Measurements from ENCODE around the gene DEFB116.

DEFB116 gene, protein sequence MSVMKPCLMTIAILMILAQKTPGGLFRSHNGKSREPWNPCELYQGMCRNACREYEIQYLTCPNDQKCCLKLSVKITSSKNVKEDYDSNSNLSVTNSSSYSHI

GRCh38 chr20:31308535-31309162, at the start of gene DEFB116:
Gene DEFB116, minus strand, starts transcription at chr20:31308585. Its CDS starts 0 bp downstream, at chr20:31308585.
- no peak within 1 kb of the TSS for H3K27ac ChIP-seq (ENCODE audit: extremely low read depth, low read depth, low read length)
- H3K36me3 ChIP-seq (ENCODE audit: control insufficient read depth in 2 of 2, insufficient read depth in 1 of 2, low read length in 2 of 2) = no peaks in the 10 kb centered on the region
- no peak within 1 kb of the TSS for H3K4me3 ChIP-seq (ENCODE audit: low read depth, low read length)
- no peaks in the 10 kb centered on the region for H3K4me1 ChIP-seq (ENCODE audit: control insufficient read depth, insufficient read depth, low read length)
- POLR2A ChIA-PET = no interaction called here
- TF ChIP-seq GLI2 (tag by site-specific recombination; IDR thresholded peaks at IDR 0.05; ENCODE audit: borderline replicate concordance, low read depth) (no peak), ZNF223 (tag by site-specific recombination; IDR thresholded peaks at IDR 0.05) (no peak), ZNF202 (tag by site-specific recombination; IDR thresholded peaks at IDR 0.05; ENCODE audit: borderline replicate concordance) (no peak), ZNF157 (tag by site-specific recombination; IDR thresholded peaks at IDR 0.05) (no peak), FEZF1 (tag by site-specific recombination; IDR thresholded peaks at IDR 0.05) (no peak), ZNF16 (tag by site-specific recombination; IDR thresholded peaks at IDR 0.05; ENCODE audit: low read depth) (no peak), WT1 (tag by site-specific recombination; IDR thresholded peaks at IDR 0.05) (no peak), IKZF3 (tag by site-specific recombination; IDR thresholded peaks at IDR 0.05) (no peak), ZNF24 (tag by site-specific recombination; IDR thresholded peaks at IDR 0.05) (no peak), ZNF23 (tag by site-specific recombination; IDR thresholded peaks at IDR 0.05; ENCODE audit: borderline replicate concordance) (no peak), ZNF513 (tag by site-specific recombination; IDR thresholded peaks at IDR 0.05) (no peak)
- CTCF ChIA-PET = no interaction called here
- no peaks in the 10 kb centered on the region for H3K9me3 ChIP-seq (ENCODE audit: control insufficient read depth, insufficient read depth, low read depth, low read length)

DNA sequence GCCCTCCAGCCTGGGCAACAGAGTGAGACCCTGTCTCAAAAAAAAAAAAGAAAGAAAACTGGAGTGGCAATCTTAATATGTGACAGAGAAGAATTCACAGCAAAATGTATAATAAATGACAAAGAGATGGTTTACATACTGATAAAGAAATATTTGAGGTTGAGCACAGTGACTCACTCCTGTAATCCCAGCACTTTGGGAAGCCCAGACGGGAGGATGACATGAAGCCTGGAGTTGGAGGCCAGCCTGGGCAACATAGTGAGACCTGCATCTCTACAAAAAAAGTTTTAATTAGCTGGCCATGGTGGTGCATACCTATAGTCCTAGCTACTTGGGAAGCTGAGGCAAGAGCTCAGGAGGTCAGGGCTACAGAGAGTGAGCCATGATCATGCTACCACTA, 47.6 kb upstream of the DEFB116 start:
- ChIA-PET POLR2A (no interaction called here), CTCF (interaction anchor here (0.6 to 1.2 kb wide), 2 partner anchors 16 to 42 kb away, joined by 3 read pairs; no protein-coding TSS in a partner anchor)
- Histone ChIP-seq H3K4me1 (ENCODE audit: control insufficient read depth, insufficient read depth, low read length) (no peaks in the 10 kb centered on the region), H3K4me3 (ENCODE audit: low read depth, low read length) (no peak overlapping the region), H3K27ac (ENCODE audit: extremely low read depth, low read depth, low read length) (no peak overlapping the region), H3K36me3 (ENCODE audit: control insufficient read depth in 2 of 2, insufficient read depth in 1 of 2, low read length in 2 of 2) (no peaks in the 10 kb centered on the region), H3K9me3 (ENCODE audit: control insufficient read depth, insufficient read depth, low read depth, low read length) (no peaks in the 10 kb centered on the region)
- TF ChIP-seq BCL11B (tag by site-specific recombination; IDR thresholded peaks at IDR 0.05; ENCODE audit: low read depth) = no peak
- TF ChIP-seq MZF1 (tag by site-specific recombination; IDR thresholded peaks at IDR 0.05; ENCODE audit: borderline replicate concordance) = no peak
- TF ChIP-seq ZBTB7A (tag by site-specific recombination; IDR thresholded peaks at IDR 0.05; ENCODE audit: low read depth) = no peak
- TF ChIP-seq, protein P1, sequence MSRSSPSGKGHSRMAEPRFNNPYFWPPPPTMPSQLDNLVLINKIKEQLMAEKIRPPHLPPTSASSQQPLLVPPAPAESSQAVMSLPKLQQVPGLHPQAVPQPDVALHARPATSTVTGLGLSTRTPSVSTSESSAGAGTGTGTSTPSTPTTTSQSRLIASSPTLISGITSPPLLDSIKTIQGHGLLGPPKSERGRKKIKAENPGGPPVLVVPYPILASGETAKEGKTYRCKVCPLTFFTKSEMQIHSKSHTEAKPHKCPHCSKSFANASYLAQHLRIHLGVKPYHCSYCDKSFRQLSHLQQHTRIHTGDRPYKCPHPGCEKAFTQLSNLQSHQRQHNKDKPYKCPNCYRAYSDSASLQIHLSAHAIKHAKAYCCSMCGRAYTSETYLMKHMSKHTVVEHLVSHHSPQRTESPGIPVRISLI (tag by site-specific recombination; IDR thresholded peaks at IDR 0.05) = no peak
- no peak for TF ChIP-seq ZNF596 (tag by site-specific recombination; IDR thresholded peaks at IDR 0.05)
- TF ChIP-seq, protein P2, sequence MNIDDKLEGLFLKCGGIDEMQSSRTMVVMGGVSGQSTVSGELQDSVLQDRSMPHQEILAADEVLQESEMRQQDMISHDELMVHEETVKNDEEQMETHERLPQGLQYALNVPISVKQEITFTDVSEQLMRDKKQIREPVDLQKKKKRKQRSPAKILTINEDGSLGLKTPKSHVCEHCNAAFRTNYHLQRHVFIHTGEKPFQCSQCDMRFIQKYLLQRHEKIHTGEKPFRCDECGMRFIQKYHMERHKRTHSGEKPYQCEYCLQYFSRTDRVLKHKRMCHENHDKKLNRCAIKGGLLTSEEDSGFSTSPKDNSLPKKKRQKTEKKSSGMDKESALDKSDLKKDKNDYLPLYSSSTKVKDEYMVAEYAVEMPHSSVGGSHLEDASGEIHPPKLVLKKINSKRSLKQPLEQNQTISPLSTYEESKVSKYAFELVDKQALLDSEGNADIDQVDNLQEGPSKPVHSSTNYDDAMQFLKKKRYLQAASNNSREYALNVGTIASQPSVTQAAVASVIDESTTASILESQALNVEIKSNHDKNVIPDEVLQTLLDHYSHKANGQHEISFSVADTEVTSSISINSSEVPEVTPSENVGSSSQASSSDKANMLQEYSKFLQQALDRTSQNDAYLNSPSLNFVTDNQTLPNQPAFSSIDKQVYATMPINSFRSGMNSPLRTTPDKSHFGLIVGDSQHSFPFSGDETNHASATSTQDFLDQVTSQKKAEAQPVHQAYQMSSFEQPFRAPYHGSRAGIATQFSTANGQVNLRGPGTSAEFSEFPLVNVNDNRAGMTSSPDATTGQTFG (tag by site-specific recombination; IDR thresholded peaks at IDR 0.05; ENCODE audit: borderline replicate concordance) = no peak
- TF ChIP-seq ZNF843 (tag by site-specific recombination; IDR thresholded peaks at IDR 0.05) = no peak
- no peak for TF ChIP-seq HOXA7 (CRISPR knock-in tag; IDR thresholded peaks at IDR 0.05; ENCODE audit: borderline replicate concordance)
- no peak for TF ChIP-seq ZNF433 (tag by site-specific recombination; IDR thresholded peaks at IDR 0.05; ENCODE audit: low read depth)
- no peak for TF ChIP-seq PRDM1 (tag by site-specific recombination; IDR thresholded peaks at IDR 0.05)
- TF ChIP-seq ZNF548 (tag by site-specific recombination; IDR thresholded peaks at IDR 0.05) = no peak
- no peak for TF ChIP-seq ZNF677 (tag by site-specific recombination; IDR thresholded peaks at IDR 0.05)
- no peak for TF ChIP-seq ZNF549 (tag by site-specific recombination; IDR thresholded peaks at IDR 0.05)
- TF ChIP-seq ZFP69B (tag by site-specific recombination; IDR thresholded peaks at IDR 0.05) = no peak
- no peak for TF ChIP-seq KLF17 (tag by site-specific recombination; IDR thresholded peaks at IDR 0.05)
- TF ChIP-seq, protein P3, sequence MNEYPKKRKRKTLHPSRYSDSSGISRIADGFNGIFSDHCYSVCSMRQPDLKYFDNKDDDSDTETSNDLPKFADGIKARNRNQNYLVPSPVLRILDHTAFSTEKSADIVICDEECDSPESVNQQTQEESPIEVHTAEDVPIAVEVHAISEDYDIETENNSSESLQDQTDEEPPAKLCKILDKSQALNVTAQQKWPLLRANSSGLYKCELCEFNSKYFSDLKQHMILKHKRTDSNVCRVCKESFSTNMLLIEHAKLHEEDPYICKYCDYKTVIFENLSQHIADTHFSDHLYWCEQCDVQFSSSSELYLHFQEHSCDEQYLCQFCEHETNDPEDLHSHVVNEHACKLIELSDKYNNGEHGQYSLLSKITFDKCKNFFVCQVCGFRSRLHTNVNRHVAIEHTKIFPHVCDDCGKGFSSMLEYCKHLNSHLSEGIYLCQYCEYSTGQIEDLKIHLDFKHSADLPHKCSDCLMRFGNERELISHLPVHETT (tag by site-specific recombination; IDR thresholded peaks at IDR 0.05) = no peak
- TF ChIP-seq ZNF324 (tag by site-specific recombination; IDR thresholded peaks at IDR 0.05) = no peak
- no peak for TF ChIP-seq ZNF404 (tag by site-specific recombination; IDR thresholded peaks at IDR 0.05)

Measured in HEK293 (cell line).